DOHH2 (cell line): Measurements from ENCODE around the gene CACNG6.

Source experiments
- H3F3A ChIP-seq: fragments of 200-600 bp; sonication (generic), shearing (Covaris generic); 2 replicates; pipeline ENCODE4 v1.6.0; 2016; ENCODE audit warnings: antibody characterized with exemption, mild to moderate bottlenecking; ENCODE audit not compliant: control insufficient read depth, insufficient read depth
- H3K27ac ChIP-seq: fragments of 200-600 bp; sonication (generic); 2 replicates; pipeline ENCODE4 v1.5.1; 2014; ENCODE audit warnings: low read depth, mild to moderate bottlenecking, low read length, moderate library complexity
- H3K27me3 ChIP-seq: fragments of 200-600 bp; sonication (generic); 2 replicates; pipeline ENCODE4 v1.6.1; 2014; ENCODE audit warnings: mild to moderate bottlenecking, low read length, mixed read lengths; ENCODE audit not compliant: control insufficient read depth
- H3K36me3 ChIP-seq: fragments of 200-600 bp; sonication (generic); 2 replicates; pipeline ENCODE4 v1.6.1; 2014; ENCODE audit warnings: mild to moderate bottlenecking, low read length, moderate library complexity, mixed read lengths; ENCODE audit not compliant: control insufficient read depth
- H3K4me1 ChIP-seq: fragments of 200-600 bp; sonication (generic); 2 replicates; pipeline ENCODE4 v1.6.1; 2014; ENCODE audit warnings: mild to moderate bottlenecking, low read length, mixed read lengths; ENCODE audit not compliant: control insufficient read depth
- H3K4me2 ChIP-seq: fragments of 200-600 bp; sonication (generic); 2 replicates; pipeline ENCODE4 v1.6.0; 2014; ENCODE audit warnings: mild to moderate bottlenecking, low read length, moderate library complexity
- H3K4me3 ChIP-seq: fragments of 200-600 bp; sonication (generic); 2 replicates; pipeline ENCODE4 v1.5.1; 2014; ENCODE audit warnings: mild to moderate bottlenecking, low read length, mixed read lengths
- H3K79me2 ChIP-seq: fragments of 200-600 bp; sonication (generic); 2 replicates; pipeline ENCODE4 v1.6.1; 2014; ENCODE audit warnings: mild to moderate bottlenecking, low read length, mixed read lengths; ENCODE audit not compliant: control insufficient read depth
- H3K9me2 ChIP-seq: fragments of 200-600 bp; sonication (generic); replicated peaks from 2 replicates; pipeline ENCODE4 v1.6.1; 2014; ENCODE audit warnings: mild to moderate bottlenecking, low read length, mixed read lengths; ENCODE audit not compliant: control insufficient read depth
- H3K9me3 ChIP-seq: fragments of 200-600 bp; sonication (generic); 2 replicates; pipeline ENCODE4 v1.6.1; 2014; ENCODE audit warnings: antibody characterized with exemption, low read length, mixed read lengths; ENCODE audit not compliant: control insufficient read depth, insufficient read depth
- H4K20me1 ChIP-seq: fragments of 200-600 bp; sonication (generic); 2 replicates; pipeline ENCODE4 v1.6.0; 2014; ENCODE audit warnings: low read depth, mild to moderate bottlenecking, antibody characterized with exemption, low read length, moderate library complexity; ENCODE audit not compliant: control insufficient read depth, insufficient read depth
- CTCF ChIP-seq: fragments of 200-600 bp; sonication (generic); IDR thresholded peaks from one replicate; pipeline ENCODE4 v1.5.1; 2014; ENCODE audit warnings: antibody characterized with exemption, mild to moderate bottlenecking, low read depth, low read length; ENCODE audit not compliant: poor library complexity, severe bottlenecking
- EZH2phosphoT487 ChIP-seq: fragments of 200-600 bp; sonication (generic); IDR thresholded peaks from 2 replicates; pipeline ENCODE4 v1.6.1; 2017; ENCODE audit warnings: borderline replicate concordance, mild to moderate bottlenecking, antibody characterized with exemption, low read length, moderate library complexity, mixed read lengths

CACNG6 gene

GRCh38 chr19:53983457-53984289 is 7.8 kb upstream of the CACNG6 start:
- H3K4me1 ChIP-seq, result no peaks in the 10 kb centered on the region
- no peaks in the 10 kb centered on the region for H3K27me3 ChIP-seq
- no peak overlapping the region for H3K27ac ChIP-seq
- no peaks in the 10 kb centered on the region for H3K9me2 ChIP-seq
- H3K4me3 ChIP-seq, result no peak overlapping the region
- TF ChIP-seq CTCF (no peak), EZH2phosphoT487 (no peak)
- H3K79me2 ChIP-seq, result no peaks in the 10 kb centered on the region
- no peaks in the 10 kb centered on the region for H4K20me1 ChIP-seq
- peaks cover 4% of the 10 kb centered on the region; the same call in 1 of the 2 replicates for H3K9me3 ChIP-seq
- no peak overlapping the region for H3K4me2 ChIP-seq
- H3F3A ChIP-seq, result no peaks in the 10 kb centered on the region
- no peaks in the 10 kb centered on the region for H3K36me3 ChIP-seq

GRCh38 chr19:53985863-53986262 is 5.6 kb upstream of the CACNG6 start:
- H3K27ac ChIP-seq, result no peak overlapping the region
- TF ChIP-seq CTCF (no peak), EZH2phosphoT487 (no peak)

GRCh38 chr19:53988981-53989380 is 2.5 kb upstream of the CACNG6 start:
- no peaks in the 10 kb centered on the region for H3K36me3 ChIP-seq
- TF ChIP-seq CTCF (no peak), EZH2phosphoT487 (no peak)
- H3K4me2 ChIP-seq, result no peak overlapping the region
- no peak overlapping the region for H3K27ac ChIP-seq
- H3K79me2 ChIP-seq, result no peaks in the 10 kb centered on the region
- no peaks in the 10 kb centered on the region for H4K20me1 ChIP-seq
- no peaks in the 10 kb centered on the region for H3K9me2 ChIP-seq
- H3K4me1 ChIP-seq, result no peaks in the 10 kb centered on the region
- H3K4me3 ChIP-seq, result no peak overlapping the region
- no peaks in the 10 kb centered on the region for H3F3A ChIP-seq
- H3K9me3 ChIP-seq, result no peaks in the 10 kb centered on the region
- no peaks in the 10 kb centered on the region for H3K27me3 ChIP-seq

More at GRCh38 chr19:53985863-53986262, 5.6 kb upstream of the CACNG6 start:
- Histone ChIP-seq H3K9me2 (no peaks in the 10 kb centered on the region), H3K4me3 (no peak overlapping the region), H3K4me2 (no peak overlapping the region), H4K20me1 (no peaks in the 10 kb centered on the region), H3K36me3 (no peaks in the 10 kb centered on the region), H3K79me2 (no peaks in the 10 kb centered on the region), H3K9me3 (peaks cover 4% of the 10 kb centered on the region; the same call in 1 of the 2 replicates), H3K27me3 (no peaks in the 10 kb centered on the region), H3F3A (no peaks in the 10 kb centered on the region), H3K4me1 (no peaks in the 10 kb centered on the region)
